ENCODE data around the gene TAPBP.
"Not testable (repeated sequence)": the region's sequence is repeated elsewhere in the genome, so short reads cannot be mapped to it uniquely, and the experiment has no call there.

Gene TAPBP

DNA sequence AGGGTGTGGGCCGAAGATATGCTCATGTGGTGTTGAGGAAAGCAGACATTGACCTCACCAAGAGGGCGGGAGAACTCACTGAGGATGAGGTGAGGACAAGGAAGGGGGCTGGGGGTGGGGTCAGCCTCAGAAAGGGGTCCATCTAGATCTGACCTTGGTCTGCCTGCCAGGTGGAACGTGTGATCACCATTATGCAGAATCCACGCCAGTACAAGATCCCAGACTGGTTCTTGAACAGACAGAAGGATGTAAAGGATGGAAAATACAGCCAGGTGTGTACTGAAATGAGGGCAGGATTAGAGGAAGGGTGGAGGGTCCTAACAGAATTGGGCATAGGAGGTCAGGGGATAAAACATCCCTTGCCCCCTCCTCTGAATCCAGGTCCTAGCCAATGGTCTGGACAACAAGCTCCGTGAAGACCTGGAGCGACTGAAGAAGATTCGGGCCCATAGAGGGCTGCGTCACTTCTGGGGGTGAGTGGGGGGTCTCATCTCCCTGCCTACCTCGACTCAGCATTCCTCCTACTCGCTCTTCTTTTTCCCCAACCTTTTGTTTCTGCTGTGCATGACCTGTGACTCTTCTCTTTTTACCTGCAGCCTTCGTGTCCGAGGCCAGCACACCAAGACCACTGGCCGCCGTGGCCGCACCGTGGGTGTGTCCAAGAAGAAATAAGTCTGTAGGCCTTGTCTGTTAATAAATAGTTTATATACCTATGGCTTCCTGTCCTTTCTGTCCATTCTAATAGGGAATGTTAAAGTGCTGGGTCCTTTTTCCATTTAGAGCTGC lies 37.9 kb downstream of the TAPBP start:
- DNase-seq, result not testable (repeated sequence)

DNA sequence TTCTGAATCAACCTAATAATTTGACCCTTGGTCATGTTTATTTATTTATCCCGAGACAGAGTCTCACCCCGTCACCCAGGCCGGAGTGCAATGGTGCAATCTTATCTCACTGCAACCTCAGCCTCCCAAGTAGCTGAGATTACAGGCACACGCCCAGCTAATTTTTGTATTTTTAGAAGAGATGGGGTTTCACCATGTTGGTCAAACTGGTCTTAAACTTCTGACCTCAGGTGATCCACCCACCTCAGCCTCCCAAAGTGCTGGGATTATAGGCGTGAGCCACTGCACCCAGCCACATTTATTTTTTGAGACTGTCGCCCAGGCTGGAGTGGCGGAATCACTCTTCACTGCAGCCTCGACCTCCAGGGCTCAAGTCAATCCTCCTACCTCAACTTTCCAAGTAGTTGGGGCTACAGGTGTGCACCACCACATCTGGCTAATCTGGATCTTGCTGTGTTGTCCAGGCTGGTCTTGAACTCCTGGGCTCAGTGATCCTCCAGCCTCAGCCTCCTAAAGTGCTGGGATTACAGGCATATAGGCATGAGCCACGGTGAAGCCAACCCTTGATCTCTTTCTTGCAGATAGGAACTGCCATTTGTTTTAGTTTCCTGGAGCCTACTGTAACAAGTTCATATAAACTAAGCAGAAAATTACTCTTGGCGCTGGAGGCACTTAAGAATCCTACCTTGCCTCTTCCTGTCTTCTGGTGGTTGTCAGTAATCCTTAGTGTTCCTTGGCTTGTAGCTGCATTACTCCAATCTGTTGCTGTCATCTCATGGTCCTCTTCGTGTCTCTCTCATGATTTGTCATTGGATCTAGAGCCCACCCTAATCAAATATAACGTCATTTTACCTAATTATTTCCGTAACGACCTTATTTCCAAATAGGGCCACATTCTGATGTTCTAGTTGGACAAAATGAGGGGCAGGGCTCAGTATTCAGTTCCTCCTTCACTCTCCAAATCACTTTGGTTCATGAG lies 39.7 kb downstream of the TAPBP start:
- DNase-seq, result no peak

DNA sequence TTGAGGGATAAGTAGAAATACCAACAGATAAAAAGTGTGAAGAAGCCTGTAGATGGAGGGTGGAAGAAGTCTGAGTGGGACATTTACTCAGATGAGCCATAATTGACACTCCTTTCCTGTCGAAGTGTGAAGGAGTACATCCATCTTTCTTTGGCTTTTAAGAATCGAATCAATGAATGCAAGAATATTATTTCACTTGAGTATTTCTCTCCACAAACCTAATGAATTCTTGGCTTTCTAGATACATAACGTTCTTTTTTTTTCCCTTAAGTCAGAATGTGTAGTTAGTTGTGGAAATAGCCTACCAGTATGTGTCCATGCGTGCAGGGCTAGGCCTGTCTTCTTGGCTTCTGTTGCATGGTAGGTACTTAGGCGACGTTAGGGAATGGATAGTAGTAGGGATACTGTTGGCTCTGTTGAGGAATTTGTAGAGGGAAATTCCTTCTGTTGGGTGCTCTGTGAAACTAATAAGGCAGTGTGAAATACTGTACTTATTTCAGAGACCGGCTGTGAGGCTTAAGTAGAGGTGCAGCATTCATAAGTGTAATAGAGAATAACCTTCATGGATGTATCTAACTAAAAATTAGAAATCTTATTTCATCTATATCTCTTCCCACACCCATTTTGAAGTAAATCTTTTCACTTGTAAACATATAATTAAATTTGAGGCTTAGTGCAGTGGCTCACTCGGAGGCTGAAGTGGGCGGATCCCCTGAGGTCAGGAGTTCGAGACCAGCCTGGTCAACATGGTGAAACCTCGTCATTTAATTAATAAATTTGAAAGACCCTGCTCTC lies 40.6 kb downstream of the TAPBP start:
- DNase-seq, result no peak

DNA sequence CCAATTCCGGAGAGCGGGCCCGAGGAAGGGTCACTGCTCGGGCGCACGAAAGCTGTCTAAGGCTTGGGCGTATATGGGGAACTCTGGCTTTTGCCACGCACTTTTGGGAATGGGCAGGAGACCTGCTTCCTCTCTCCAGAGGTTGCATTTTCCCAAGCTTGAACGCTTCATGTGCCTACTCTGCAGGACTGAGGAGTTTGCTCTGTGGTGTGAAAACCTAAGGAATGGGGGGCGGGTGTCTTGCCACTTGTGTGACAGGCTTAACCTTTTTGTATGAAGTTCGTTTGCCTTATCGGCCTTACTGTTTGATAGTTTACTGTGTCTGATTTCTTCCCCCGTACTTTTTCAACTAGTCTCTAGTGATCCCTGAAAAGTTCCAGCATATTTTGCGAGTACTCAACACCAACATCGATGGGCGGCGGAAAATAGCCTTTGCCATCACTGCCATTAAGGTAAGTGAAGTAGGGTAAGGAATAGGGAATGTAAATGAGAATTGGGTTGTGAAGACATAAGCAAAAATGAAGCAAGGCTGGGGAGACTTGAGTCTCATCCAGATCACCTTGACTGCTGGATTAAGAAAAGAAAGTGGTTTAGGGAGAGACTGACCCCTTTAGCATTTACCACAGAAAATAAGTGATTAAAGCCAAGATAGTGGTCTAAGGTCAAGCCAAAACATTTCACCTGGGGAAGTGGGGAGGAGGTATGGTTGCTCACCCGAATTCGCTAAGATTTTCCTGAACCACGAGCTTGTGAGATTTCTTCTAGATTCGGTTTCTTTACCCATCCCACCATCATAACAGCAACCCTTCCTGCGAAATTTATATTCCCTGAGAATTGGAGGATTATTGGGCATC lies 41.4 kb downstream of the TAPBP start:
- DNase-seq, result peak; percentile 39

DNA sequence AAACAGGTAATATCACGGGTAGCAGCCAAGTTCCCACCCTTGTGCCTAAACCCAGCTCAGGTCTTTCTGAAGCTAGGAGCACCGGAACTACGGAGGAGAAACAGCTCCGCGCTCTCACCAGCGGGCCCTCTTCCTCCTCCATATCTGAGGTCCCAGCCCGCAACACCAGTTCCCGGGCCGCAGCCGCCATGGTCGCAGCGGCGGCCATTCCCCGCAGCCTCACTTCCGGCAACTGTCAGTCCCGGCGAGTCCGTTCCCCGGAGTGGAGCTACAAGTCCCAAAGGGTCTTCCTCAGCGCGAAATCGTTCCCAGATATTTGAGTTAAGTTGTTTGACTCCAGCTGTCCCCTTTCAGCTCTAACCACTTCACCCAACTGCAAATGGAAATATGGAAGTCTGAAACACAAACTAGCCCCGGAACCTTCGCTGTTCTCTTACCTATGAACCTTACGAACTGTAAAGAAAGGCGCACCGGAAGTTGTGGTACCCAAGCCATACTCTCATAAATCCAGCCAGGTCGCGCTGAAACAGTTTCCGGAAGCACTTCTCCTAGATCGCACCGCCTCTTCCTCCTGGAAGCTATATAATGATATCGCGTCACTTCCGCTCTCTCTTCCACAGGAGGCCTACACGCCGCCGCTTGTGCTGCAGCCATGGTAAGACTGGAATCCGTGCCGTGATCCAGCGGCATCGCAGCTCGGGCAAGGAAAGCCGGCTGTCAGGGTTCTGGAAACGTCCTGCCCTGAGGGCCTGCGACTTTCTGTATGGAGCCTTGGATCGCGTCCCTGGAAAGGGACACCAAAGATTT lies 42.2 kb downstream of the TAPBP start, which contains the start of the genes RPS18 and VPS52:
Gene RPS18, plus strand, starts transcription at position 608 of the 807 bp plus-strand sequence. Its CDS starts 45 bp downstream, at position 653.
Gene VPS52, minus strand, starts transcription at position 409 of the 807 bp plus-strand sequence. Its CDS starts 201 bp downstream, at position 208.
- peak; percentile 99 for DNase-seq

DNA sequence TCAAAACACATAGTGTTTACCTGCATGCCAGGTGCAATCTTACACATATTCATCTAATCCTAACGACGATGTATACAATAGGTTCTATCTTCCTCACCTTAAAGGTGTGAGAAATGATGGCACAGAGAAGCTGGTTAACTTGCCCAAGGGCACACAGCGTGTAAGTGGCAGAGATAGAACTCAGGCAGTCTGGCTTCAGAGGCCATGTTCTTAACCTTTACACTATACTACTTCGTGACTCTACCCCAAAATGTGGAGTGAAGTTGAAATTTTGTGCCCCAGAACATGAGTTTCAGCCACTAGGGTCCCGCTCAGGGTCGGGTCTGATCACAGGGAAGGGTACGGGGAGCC lies 42.8 kb downstream of the TAPBP start:
- DNase-seq, result no peak

DNA sequence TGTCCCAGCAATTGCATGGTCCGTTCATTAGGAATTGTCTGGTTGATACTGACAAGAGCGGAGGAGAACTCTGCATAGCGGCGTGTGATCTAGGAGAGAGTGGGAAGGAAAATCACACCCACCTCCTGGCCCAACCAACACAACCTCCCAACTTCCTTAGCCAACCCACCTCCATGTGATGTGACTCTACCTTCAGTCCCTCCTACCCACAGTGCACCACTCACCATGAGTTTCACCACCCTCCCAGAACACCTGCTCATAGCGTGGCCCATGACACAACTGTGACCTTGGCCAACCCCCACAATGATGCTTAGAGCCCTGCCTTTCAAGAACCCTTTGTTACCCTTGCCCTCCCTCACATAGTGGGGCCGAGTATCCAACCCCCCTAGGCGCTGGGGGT lies 49.9 kb downstream of the TAPBP start:
- no peak for DNase-seq

DNA sequence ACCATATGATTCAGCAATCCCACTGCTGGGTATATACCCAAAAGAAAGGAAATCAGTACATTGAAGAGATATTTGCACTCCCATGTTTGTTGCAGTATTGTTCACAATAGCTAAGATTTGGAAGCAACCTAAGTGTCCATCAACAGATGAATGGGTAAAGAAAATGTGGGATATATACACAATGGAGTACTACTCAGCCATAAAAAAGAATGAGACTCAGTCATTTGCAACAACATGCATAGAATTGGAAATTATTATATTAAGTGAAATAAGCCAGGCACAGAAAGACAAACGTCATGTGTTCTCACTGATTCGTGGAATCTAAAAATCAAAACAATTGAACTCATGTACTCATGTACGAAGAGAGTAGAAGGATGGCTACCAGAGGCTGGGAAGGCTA lies 51.4 kb downstream of the TAPBP start:
- DNase-seq, result not testable (repeated sequence)

DNA sequence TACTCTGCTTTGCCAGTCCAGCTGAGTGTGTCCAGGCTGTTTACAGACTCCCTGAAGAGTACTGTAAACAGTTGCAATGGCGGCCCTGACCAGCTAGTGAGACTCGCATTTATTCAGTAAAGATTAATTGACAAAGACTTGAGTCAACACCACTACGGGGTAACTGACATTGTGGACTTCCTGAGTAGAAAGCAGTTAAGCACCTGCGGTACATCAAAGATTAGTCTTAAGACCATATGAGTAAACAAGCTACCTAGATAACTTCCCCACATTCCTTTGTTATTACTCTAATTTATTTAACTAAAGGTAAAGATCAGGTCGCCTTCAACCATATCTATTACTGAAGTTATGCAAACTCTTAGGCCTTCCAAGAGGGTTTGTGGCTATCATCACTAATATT lies 54.8 kb downstream of the TAPBP start:
- no peak for DNase-seq

DNA sequence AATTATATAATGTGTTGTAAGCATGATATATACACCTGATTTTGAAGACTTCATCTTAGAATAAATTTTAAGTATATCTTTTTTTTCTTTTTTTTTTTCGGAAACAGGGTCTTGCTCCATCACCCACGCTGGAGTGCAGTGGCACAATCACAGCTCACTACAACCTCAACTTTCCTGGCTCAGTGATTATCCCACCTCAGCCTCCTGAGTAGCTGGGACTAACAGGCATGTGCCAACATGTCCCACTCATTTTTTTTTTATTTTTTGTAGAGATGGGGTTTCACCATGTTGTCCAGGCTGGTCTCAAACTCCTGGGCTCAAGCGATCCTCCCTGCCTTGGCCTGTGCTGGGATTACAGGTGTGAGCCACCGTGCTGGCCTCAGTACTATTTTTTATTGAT lies 59.3 kb downstream of the TAPBP start:
- DNase-seq, result no peak

DNA sequence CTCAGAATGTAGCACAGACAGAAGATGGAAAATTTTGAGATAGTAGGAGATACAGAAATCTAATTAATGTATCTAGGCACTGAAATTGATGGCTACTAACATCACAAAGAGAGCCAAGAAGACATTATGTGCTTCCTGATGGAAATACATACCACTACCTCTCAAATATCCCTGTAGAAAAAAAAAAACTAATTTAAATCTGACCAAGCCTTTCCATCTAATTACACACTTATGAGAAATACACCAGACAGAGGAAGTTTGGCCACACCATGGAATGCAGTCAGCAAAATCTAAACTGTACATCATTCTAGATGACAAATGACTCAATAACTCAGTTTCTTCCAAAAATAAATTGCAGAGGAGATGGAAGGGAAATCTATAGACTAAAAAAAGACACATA lies 61.1 kb downstream of the TAPBP start:
- DNase-seq, result peak; percentile 48

DNA sequence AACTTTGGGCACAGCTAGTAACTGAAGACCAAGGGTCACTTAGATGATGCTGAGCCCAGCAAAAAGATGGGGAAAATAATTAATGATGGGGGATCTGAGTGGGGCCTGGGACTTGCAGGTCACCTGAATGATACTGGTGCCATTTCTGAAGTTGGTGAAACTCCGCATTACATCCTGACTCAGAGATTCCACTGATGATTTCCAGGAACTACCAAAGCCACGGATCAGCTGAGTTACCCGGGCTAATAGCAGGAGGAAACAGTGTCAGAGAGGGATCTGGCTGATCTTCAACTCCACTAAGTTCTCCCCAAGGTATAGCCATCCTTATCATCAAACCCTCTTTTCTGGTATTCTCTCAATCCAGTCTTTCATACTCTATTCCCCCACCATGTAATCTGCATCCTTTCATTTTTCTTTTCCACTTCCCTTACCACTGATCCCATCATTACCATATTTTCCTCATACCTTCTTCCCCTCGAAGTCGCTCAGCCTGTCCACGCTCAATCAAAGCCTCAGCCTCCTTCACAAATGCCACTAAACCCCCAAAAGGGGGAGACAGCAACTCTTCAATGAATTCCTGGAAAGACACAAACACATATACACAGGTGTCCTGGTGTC lies 62.4 kb downstream of the TAPBP start:
- DNase-seq, result no peak

DNA sequence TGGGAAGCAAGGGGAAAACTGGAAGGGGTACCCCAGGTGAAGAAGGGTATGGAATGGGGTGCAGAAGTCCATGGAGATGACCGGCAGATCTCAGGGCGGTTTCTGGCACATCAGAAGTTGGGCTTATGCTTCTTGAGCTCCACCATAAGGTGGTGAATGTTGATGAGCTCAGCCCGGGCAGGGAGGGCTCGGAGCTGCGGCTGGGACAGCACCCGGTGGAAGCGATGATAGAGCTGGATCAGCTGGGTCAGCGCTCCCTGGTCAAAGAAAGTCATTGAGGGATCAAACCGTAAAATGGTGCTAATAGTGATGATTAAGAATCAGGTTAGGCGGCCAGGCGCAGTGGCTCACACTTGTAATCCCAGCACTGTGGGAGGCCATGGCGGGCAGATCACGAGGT lies 63.1 kb downstream of the TAPBP start:
- no peak for DNase-seq

DNA sequence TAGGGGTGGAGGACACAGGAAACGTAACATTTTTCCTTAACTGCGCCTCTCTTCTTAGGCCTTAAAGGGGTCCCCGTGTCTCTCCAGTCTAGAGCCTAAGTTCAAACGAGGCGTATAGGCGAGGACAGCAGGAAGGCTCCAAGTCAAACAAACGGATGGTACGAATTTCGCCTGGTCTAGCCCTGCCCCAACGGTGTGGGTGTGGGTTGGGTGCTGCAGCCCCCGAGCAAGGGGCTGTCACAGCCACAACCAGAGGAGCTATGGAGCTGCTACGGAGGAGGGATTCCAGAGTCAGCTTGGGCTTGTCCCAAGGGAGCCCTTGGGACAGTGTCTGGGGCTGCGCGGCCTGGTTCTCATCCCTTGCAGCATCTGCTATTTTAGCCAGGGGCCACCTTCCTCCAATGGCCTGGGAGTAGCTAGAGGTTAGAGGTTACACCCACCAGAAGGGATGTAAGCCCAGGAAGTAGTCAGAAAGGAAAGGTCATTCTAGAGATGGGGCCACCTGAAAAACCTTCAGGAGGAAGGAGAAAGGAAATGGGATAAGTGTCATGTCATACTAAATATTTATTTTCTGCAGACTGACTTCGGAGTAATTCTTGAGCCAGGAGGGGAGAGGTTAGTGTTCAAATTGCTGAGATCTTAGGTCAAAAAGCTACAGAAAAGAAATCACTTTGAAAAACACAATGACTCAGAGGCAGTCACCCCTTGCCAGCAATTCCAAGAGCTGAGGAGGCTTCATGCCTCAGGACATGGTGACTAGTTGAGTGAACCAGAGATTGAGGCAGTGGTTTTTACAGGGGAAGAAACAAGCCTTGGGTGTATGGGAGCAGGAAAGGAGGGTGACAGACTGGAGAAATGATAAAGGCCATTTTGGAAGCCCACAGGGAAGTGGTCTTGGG lies 63.9 kb downstream of the TAPBP start:
- DNase-seq, result peak; percentile 8

All from inflammatory macrophage treated with lipopolysaccharide for 4 hours (primary cell).